GM23338 (cell line): ENCODE data around the gene NCKAP1. TPM values are rescaled to one million over a fixed set of nuclear protein-coding genes. Genes with fewer than 3 reads are reported as not detected.

Source experiments
- ATAC-seq: fragments of 200-7000 bp; cut with Tn5 transposase; 3 replicates; pipeline ENCODE4 v1.9.1; 2020
- DNase-seq: peaks from one replicate; pipeline ENCODE4 v3.0.0-alpha.2; 2015; ENCODE audit warnings: low spot score
- H2AFZ ChIP-seq: fragments of 200-600 bp; sonication (generic); 2 replicates; pipeline ENCODE4 v1.8.0; 2016; ENCODE audit warnings: antibody characterized with exemption, mild to moderate bottlenecking, moderate library complexity
- H3F3A ChIP-seq: fragments of 200-600 bp; sonication (generic); replicated peaks from 2 replicates; pipeline ENCODE4 v1.8.0; 2017; ENCODE audit warnings: antibody characterized with exemption, mixed run types, low read depth
- H3K27ac ChIP-seq: fragments of 200-600 bp; sonication (generic); 2 replicates; pipeline ENCODE4 v1.6.1; 2016; ENCODE audit warnings: low read depth
- H3K27me3 ChIP-seq: fragments of 200-600 bp; sonication (generic); 2 replicates; pipeline ENCODE4 v1.8.0; 2016; ENCODE audit warnings: mild to moderate bottlenecking, mixed run types, moderate library complexity; ENCODE audit not compliant: insufficient read depth
- H3K36me3 ChIP-seq: fragments of 200-600 bp; sonication (generic); 2 replicates; pipeline ENCODE4 v1.8.0; 2016; ENCODE audit warnings: mild to moderate bottlenecking; ENCODE audit not compliant: insufficient read depth
- H3K4me1 ChIP-seq: fragments of 200-600 bp; sonication (generic); 2 replicates; pipeline ENCODE4 v1.8.0; 2016; ENCODE audit warnings: mild to moderate bottlenecking, moderate library complexity; ENCODE audit not compliant: insufficient read depth
- H3K4me2 ChIP-seq: fragments of 200-600 bp; sonication (generic); 2 replicates; pipeline ENCODE4 v1.7.1; 2017; ENCODE audit warnings: mixed run types
- H3K4me3 ChIP-seq: fragments of 200-600 bp; sonication (generic); 2 replicates; pipeline ENCODE4 v1.6.1; 2016; ENCODE audit warnings: mixed run types
- H3K79me2 ChIP-seq: fragments of 200-600 bp; sonication (generic); replicated peaks from 2 replicates; pipeline ENCODE4 v1.8.0; 2017; ENCODE audit warnings: mild to moderate bottlenecking; ENCODE audit not compliant: insufficient read depth
- H3K9me2 ChIP-seq: fragments of 200-600 bp; sonication (generic); 2 replicates; pipeline ENCODE4 v1.8.0; 2017; ENCODE audit not compliant: insufficient read depth
- H4K20me1 ChIP-seq: fragments of 200-600 bp; sonication (generic); replicated peaks from 2 replicates; pipeline ENCODE4 v1.8.0; 2017; ENCODE audit warnings: mild to moderate bottlenecking; ENCODE audit not compliant: insufficient read depth
- H3K27ac Mint-ChIP-seq: 2 replicates; pipeline ENCODE4 v1.8.0; 2020; ENCODE audit warnings: inconsistent platforms, mild to moderate bottlenecking, moderate library complexity, mixed read lengths
- H3K27me3 Mint-ChIP-seq: 3 replicates; pipeline ENCODE4 v1.8.0; 2022; ENCODE audit warnings: low read depth, mild to moderate bottlenecking, moderate library complexity, mixed read lengths, inconsistent platforms; ENCODE audit not compliant: insufficient read depth, poor library complexity
- H3K36me3 Mint-ChIP-seq: 3 replicates; pipeline ENCODE4 v1.8.0; 2021; ENCODE audit warnings: low read depth, mild to moderate bottlenecking, inconsistent platforms, moderate library complexity, mixed read lengths
- H3K4me1 Mint-ChIP-seq: 3 replicates; pipeline ENCODE4 v1.8.0; 2020; ENCODE audit warnings: mild to moderate bottlenecking, inconsistent platforms, mixed read lengths
- H3K4me3 Mint-ChIP-seq: 3 replicates; pipeline ENCODE4 v1.8.0; 2021; ENCODE audit warnings: moderate library complexity, mild to moderate bottlenecking, inconsistent platforms, mixed read lengths
- H3K9me3 Mint-ChIP-seq: 3 replicates; pipeline ENCODE4 v1.8.0; 2020; ENCODE audit warnings: moderate library complexity, mild to moderate bottlenecking, inconsistent platforms, mixed read lengths
- EZH2 ChIP-seq: fragments of 200-600 bp; sonication (generic); IDR thresholded peaks from one replicate; pipeline ENCODE4 v1.8.0; 2017; ENCODE audit warnings: antibody characterized with exemption, mild to moderate bottlenecking, low read depth; ENCODE audit not compliant: unreplicated experiment
- JUNB ChIP-seq: IDR thresholded peaks from one replicate; pipeline ENCODE4 v1.6.1; 2016; ENCODE audit warnings: antibody characterized with exemption; ENCODE audit not compliant: unreplicated experiment
- NANOG ChIP-seq: IDR thresholded peaks from 2 replicates; pipeline ENCODE4 v1.6.1; 2016; ENCODE audit warnings: antibody characterized with exemption, borderline replicate concordance
- POLR2AphosphoS5 ChIP-seq: IDR thresholded peaks from 2 replicates; pipeline ENCODE4 v1.6.1; 2016; ENCODE audit warnings: antibody characterized with exemption, low read depth
- STAT1 ChIP-seq: IDR thresholded peaks from one replicate; pipeline ENCODE4 v1.6.1; 2016; ENCODE audit warnings: antibody characterized with exemption; ENCODE audit not compliant: unreplicated experiment
- ZNF114 ChIP-seq: fragments of 250-450 bp; sonication (Bioruptor Pico); IDR thresholded peaks from 2 replicates; pipeline ENCODE4 v1.5.0; 2020; ENCODE audit warnings: mild to moderate bottlenecking, moderate library complexity
- ZNF331 ChIP-seq: fragments of 250-450 bp; sonication (Bioruptor Pico); IDR thresholded peaks from 2 replicates; pipeline ENCODE4 v1.5.0; 2020; ENCODE audit warnings: low read depth, mild to moderate bottlenecking, moderate library complexity
- polyA plus RNA-seq: library from polyadenylated mRNA; unstranded; fragments of >200 nt; fragmentation: Nextera tagmentation; extraction: Ambion mirVana; gene quantifications from 2 replicates; pipeline ENCODE4 v1.2.1, GENCODE V29; 2016
- total RNA-seq: library from RNA; depleted of rRNA; stranded (reverse); fragments of >200 nt; shearing (Covaris generic); gene quantifications from 2 replicates; pipeline ENCODE4 v1.2.3, GENCODE V29; 2014
- TF ChIP-seq, protein P1 (sequence below): fragments of 250-450 bp; sonication (Bioruptor Pico); IDR thresholded peaks from 2 replicates; pipeline ENCODE4 v1.5.0; 2020; ENCODE audit warnings: mild to moderate bottlenecking, moderate library complexity
- TF ChIP-seq, protein P2 (sequence below): IDR thresholded peaks from 2 replicates; pipeline ENCODE4 v1.6.1; 2016; ENCODE audit warnings: antibody characterized with exemption
- TF ChIP-seq, protein P3 (sequence below): IDR thresholded peaks from one replicate; pipeline ENCODE4 v1.6.1; 2018; ENCODE audit warnings: antibody characterized with exemption; ENCODE audit not compliant: unreplicated experiment
- TF ChIP-seq, protein P4 (sequence below), 2 experiments: fragments of 200-600 bp in 1 of 2; sonication (generic) in 1 of 2; conservative IDR thresholded peaks; 2 replicates each; pipeline versions ENCODE4 v1.5.1 to v1.6.1; 2016 to 2017; ENCODE audit warnings: antibody characterized with exemption in 2 of 2, low read depth in 2 of 2, mild to moderate bottlenecking in 2 of 2, moderate library complexity in 1 of 2

Gene NCKAP1
- total and polyA plus RNA-seq, 2 experiments from 2014 or later = 53.8 to 157 TPM

DNA sequence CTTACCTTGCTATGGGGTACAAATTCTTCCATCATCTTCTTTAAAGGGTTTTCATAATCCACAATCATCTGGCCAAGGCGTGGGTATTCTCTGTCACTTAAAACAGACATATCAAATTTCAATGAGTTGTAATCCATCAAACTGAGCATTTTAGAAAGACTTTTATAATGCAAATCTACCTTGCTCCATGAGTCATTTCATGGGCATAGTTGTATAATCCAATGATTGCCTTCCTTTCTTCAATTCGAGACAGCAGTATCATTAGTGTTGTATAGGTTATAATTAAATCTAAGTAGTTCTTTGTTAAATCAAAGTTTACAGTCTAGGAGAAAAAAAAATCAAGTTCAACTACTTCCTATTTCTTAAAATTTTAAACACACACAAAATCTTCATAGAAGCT, 36.3 kb downstream of the NCKAP1 start:
- Mint-ChIP-seq H3K36me3 (peaks cover 38% of the 10 kb centered on the region), H3K27me3 (peaks cover 2% of the 10 kb centered on the region), H3K9me3 (no peaks in the 10 kb centered on the region), H3K4me3 (no peak overlapping the region), H3K27ac (no peak overlapping the region), H3K4me1 (peaks cover 28% of the 10 kb centered on the region; the same call in 2 of the 3 replicates)
- H2AFZ ChIP-seq = no peak overlapping the region
- peaks cover 78% of the 10 kb centered on the region for H3K79me2 ChIP-seq
- TF ChIP-seq POLR2AphosphoS5 (no peak), ZNF331 (CRISPR knock-in tag) (no peak), EZH2 (no peak), ZNF114 (CRISPR knock-in tag) (no peak), STAT1 (no peak), JUNB (no peak), NANOG (no peak)
- TF ChIP-seq, protein P1, sequence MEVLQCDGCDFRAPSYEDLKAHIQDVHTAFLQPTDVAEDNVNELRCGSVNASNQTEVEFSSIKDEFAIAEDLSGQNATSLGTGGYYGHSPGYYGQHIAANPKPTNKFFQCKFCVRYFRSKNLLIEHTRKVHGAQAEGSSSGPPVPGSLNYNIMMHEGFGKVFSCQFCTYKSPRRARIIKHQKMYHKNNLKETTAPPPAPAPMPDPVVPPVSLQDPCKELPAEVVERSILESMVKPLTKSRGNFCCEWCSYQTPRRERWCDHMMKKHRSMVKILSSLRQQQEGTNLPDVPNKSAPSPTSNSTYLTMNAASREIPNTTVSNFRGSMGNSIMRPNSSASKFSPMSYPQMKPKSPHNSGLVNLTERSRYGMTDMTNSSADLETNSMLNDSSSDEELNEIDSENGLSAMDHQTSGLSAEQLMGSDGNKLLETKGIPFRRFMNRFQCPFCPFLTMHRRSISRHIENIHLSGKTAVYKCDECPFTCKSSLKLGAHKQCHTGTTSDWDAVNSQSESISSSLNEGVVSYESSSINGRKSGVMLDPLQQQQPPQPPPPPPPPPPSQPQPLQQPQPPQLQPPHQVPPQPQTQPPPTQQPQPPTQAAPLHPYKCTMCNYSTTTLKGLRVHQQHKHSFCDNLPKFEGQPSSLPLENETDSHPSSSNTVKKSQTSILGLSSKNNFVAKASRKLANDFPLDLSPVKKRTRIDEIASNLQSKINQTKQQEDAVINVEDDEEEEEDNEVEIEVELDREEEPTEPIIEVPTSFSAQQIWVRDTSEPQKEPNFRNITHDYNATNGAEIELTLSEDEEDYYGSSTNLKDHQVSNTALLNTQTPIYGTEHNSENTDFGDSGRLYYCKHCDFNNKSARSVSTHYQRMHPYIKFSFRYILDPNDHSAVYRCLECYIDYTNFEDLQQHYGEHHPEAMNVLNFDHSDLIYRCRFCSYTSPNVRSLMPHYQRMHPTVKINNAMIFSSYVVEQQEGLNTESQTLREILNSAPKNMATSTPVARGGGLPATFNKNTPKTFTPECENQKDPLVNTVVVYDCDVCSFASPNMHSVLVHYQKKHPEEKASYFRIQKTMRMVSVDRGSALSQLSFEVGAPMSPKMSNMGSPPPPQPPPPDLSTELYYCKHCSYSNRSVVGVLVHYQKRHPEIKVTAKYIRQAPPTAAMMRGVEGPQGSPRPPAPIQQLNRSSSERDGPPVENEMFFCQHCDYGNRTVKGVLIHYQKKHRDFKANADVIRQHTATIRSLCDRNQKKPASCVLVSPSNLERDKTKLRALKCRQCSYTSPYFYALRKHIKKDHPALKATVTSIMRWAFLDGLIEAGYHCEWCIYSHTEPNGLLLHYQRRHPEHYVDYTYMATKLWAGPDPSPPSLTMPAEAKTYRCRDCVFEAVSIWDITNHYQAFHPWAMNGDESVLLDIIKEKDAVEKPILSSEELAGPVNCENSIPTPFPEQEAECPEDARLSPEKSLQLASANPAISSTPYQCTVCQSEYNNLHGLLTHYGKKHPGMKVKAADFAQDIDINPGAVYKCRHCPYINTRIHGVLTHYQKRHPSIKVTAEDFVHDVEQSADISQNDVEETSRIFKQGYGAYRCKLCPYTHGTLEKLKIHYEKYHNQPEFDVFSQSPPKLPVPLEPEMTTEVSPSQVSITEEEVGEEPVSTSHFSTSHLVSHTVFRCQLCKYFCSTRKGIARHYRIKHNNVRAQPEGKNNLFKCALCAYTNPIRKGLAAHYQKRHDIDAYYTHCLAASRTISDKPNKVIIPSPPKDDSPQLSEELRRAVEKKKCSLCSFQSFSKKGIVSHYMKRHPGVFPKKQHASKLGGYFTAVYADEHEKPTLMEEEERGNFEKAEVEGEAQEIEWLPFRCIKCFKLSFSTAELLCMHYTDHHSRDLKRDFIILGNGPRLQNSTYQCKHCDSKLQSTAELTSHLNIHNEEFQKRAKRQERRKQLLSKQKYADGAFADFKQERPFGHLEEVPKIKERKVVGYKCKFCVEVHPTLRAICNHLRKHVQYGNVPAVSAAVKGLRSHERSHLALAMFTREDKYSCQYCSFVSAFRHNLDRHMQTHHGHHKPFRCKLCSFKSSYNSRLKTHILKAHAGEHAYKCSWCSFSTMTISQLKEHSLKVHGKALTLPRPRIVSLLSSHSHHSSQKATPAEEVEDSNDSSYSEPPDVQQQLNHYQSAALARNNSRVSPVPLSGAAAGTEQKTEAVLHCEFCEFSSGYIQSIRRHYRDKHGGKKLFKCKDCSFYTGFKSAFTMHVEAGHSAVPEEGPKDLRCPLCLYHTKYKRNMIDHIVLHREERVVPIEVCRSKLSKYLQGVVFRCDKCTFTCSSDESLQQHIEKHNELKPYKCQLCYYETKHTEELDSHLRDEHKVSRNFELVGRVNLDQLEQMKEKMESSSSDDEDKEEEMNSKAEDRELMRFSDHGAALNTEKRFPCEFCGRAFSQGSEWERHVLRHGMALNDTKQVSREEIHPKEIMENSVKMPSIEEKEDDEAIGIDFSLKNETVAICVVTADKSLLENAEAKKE (CRISPR knock-in tag) = no peak
- TF ChIP-seq, protein P2, sequence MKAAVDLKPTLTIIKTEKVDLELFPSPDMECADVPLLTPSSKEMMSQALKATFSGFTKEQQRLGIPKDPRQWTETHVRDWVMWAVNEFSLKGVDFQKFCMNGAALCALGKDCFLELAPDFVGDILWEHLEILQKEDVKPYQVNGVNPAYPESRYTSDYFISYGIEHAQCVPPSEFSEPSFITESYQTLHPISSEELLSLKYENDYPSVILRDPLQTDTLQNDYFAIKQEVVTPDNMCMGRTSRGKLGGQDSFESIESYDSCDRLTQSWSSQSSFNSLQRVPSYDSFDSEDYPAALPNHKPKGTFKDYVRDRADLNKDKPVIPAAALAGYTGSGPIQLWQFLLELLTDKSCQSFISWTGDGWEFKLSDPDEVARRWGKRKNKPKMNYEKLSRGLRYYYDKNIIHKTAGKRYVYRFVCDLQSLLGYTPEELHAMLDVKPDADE = no peak
- TF ChIP-seq, protein P3, sequence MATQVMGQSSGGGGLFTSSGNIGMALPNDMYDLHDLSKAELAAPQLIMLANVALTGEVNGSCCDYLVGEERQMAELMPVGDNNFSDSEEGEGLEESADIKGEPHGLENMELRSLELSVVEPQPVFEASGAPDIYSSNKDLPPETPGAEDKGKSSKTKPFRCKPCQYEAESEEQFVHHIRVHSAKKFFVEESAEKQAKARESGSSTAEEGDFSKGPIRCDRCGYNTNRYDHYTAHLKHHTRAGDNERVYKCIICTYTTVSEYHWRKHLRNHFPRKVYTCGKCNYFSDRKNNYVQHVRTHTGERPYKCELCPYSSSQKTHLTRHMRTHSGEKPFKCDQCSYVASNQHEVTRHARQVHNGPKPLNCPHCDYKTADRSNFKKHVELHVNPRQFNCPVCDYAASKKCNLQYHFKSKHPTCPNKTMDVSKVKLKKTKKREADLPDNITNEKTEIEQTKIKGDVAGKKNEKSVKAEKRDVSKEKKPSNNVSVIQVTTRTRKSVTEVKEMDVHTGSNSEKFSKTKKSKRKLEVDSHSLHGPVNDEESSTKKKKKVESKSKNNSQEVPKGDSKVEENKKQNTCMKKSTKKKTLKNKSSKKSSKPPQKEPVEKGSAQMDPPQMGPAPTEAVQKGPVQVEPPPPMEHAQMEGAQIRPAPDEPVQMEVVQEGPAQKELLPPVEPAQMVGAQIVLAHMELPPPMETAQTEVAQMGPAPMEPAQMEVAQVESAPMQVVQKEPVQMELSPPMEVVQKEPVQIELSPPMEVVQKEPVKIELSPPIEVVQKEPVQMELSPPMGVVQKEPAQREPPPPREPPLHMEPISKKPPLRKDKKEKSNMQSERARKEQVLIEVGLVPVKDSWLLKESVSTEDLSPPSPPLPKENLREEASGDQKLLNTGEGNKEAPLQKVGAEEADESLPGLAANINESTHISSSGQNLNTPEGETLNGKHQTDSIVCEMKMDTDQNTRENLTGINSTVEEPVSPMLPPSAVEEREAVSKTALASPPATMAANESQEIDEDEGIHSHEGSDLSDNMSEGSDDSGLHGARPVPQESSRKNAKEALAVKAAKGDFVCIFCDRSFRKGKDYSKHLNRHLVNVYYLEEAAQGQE = no peak
- TF ChIP-seq, protein P4, sequence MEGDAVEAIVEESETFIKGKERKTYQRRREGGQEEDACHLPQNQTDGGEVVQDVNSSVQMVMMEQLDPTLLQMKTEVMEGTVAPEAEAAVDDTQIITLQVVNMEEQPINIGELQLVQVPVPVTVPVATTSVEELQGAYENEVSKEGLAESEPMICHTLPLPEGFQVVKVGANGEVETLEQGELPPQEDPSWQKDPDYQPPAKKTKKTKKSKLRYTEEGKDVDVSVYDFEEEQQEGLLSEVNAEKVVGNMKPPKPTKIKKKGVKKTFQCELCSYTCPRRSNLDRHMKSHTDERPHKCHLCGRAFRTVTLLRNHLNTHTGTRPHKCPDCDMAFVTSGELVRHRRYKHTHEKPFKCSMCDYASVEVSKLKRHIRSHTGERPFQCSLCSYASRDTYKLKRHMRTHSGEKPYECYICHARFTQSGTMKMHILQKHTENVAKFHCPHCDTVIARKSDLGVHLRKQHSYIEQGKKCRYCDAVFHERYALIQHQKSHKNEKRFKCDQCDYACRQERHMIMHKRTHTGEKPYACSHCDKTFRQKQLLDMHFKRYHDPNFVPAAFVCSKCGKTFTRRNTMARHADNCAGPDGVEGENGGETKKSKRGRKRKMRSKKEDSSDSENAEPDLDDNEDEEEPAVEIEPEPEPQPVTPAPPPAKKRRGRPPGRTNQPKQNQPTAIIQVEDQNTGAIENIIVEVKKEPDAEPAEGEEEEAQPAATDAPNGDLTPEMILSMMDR (conservative IDR thresholded peaks at IDR 0.05; ENCODE audit: low read depth in 2 of 2) = no peak
- H3K36me3 ChIP-seq = no peaks in the 10 kb centered on the region; the same call in 1 of the 2 replicates
- H3K4me3 ChIP-seq = no peak overlapping the region
- H4K20me1 ChIP-seq = peaks cover 10% of the 10 kb centered on the region; the same call in 1 of the 2 replicates
- ATAC-seq = no peak
- H3K9me2 ChIP-seq = no peaks in the 10 kb centered on the region
- no peak overlapping the region for H3K4me2 ChIP-seq
- H3K27ac ChIP-seq = no peak overlapping the region
- peaks cover 17% of the 10 kb centered on the region; the same call in 1 of the 2 replicates for H3K4me1 ChIP-seq
- no peaks in the 10 kb centered on the region for H3F3A ChIP-seq
- H3K27me3 ChIP-seq = no peaks in the 10 kb centered on the region
- DNase-seq = peak; percentile 18
